PC-3 (cell line): ENCODE data around the gene URM1. TPM values are rescaled to one million over a fixed set of nuclear protein-coding genes. Genes with fewer than 3 reads are reported as not detected.
A peak's percentile ranks its signal among the peaks of the same experiment; 100 is the strongest.

Experiments used
- ATAC-seq: fragments of 200-7000 bp; cut with Tn5 transposase; 2 replicates; pipeline ENCODE4 v1.9.1; 2020; ENCODE audit warnings: mild to moderate bottlenecking, moderate library complexity
- BruUV-seq: library from RNA; stranded (reverse); fragments of 400-500 nt; replicated peaks from 2 replicates; lab custom pipeline; 2021; lab: Mats Ljungman, UMichigan
- CTCF ChIA-PET: fragments of 300-600 bp; sonication (Branson Sonifier 250); formaldehyde crosslinking; loops from one replicate; lab custom pipeline; 2022; ENCODE audit warnings: antibody characterized with exemption; lab: Charles Lee
- POLR2A ChIA-PET: fragments of 300-600 bp; sonication (Branson Sonifier 250); formaldehyde crosslinking; loops from one replicate; lab custom pipeline; 2022; ENCODE audit warnings: antibody characterized with exemption; ENCODE audit not compliant: unreplicated experiment; lab: Charles Lee
- DNase-seq: peaks from one replicate; pipeline ENCODE4 v3.0.0-alpha.2; 2015
- H2AFZ ChIP-seq: fragments of 300-600 bp; sonication (generic); 2 replicates; pipeline ENCODE4 v1.6.0; 2016; ENCODE audit warnings: antibody characterized with exemption, low read length
- H3F3A ChIP-seq: fragments of 300-600 bp; sonication (generic); one replicate; pipeline ENCODE4 v1.6.0; 2017; ENCODE audit warnings: antibody characterized with exemption, low read length, control low read depth, mild to moderate bottlenecking; ENCODE audit not compliant: unreplicated experiment
- H3K27ac ChIP-seq: fragments of 300-600 bp; sonication (generic); 2 replicates; pipeline ENCODE4 v1.5.1; 2016; ENCODE audit warnings: mild to moderate bottlenecking, low read length
- H3K27me3 ChIP-seq: fragments of 300-600 bp; sonication (generic); 2 replicates; pipeline ENCODE4 v1.6.1; 2016; ENCODE audit warnings: low read length, mixed read lengths
- H3K36me3 ChIP-seq: fragments of 300-600 bp; sonication (generic); 2 replicates; pipeline ENCODE4 v1.6.1; 2016; ENCODE audit warnings: low read depth, mixed run types, low read length, mixed read lengths
- H3K4me1 ChIP-seq: fragments of 300-600 bp; sonication (generic); 2 replicates; pipeline ENCODE4 v1.5.1; 2016; ENCODE audit warnings: low read length; ENCODE audit not compliant: insufficient read depth
- H3K4me2 ChIP-seq: fragments of 300-600 bp; sonication (generic); 2 replicates; pipeline ENCODE4 v1.6.0; 2016; ENCODE audit warnings: low read length
- H3K4me3 ChIP-seq: fragments of 300-600 bp; sonication (generic); 2 replicates; pipeline ENCODE4 v1.5.1; 2016; ENCODE audit warnings: mild to moderate bottlenecking, low read length, mixed read lengths
- H3K79me2 ChIP-seq: fragments of 300-600 bp; sonication (generic); 2 replicates; pipeline ENCODE4 v1.6.1; 2017; ENCODE audit warnings: low read length, mixed read lengths
- H3K9ac ChIP-seq: fragments of 300-600 bp; sonication (generic); 2 replicates; pipeline ENCODE4 v1.6.0; 2016; ENCODE audit warnings: mild to moderate bottlenecking, low read length
- H3K9me2 ChIP-seq: fragments of 300-600 bp; sonication (generic); replicated peaks from 2 replicates; pipeline ENCODE4 v1.6.1; 2016; ENCODE audit warnings: mixed run types, low read length, mixed read lengths
- H3K9me3 ChIP-seq: fragments of 300-600 bp; sonication (generic); 2 replicates; pipeline ENCODE4 v1.6.1; 2016; ENCODE audit warnings: low read length, mixed read lengths
- H4K20me1 ChIP-seq: fragments of 300-600 bp; sonication (generic); 2 replicates; pipeline ENCODE4 v1.6.1; 2016; ENCODE audit warnings: low read length, mixed read lengths
- CTCF ChIP-seq: fragments of 300-600 bp; sonication (generic); conservative IDR thresholded peaks from 2 replicates; pipeline ENCODE4 v1.5.1; 2017; ENCODE audit warnings: antibody characterized with exemption, low read depth, mild to moderate bottlenecking, low read length
- EZH2 ChIP-seq: fragments of 300-600 bp; sonication (generic); IDR thresholded peaks from one replicate; pipeline ENCODE4 v1.6.1; 2017; ENCODE audit warnings: antibody characterized with exemption, mild to moderate bottlenecking, low read length; ENCODE audit not compliant: unreplicated experiment
- EZH2phosphoT487 ChIP-seq: fragments of 300-600 bp; sonication (generic); IDR thresholded peaks from 2 replicates; pipeline ENCODE4 v1.6.1; 2018; ENCODE audit warnings: mild to moderate bottlenecking, antibody characterized with exemption, low read length, borderline replicate concordance
- intact Hi-C: fragments of 100-400 bp; cut with micrococcal nuclease; formaldehyde crosslinking; loops from 2 replicates; pipeline ENCODE4 v1.9.0; 2023
- total RNA-seq: library from RNA; depleted of rRNA; stranded (reverse); fragments of >200 nt; gene quantifications from 2 replicates; pipeline ENCODE4 v1.2.3, GENCODE V29; 2014

Gene URM1
- total RNA-seq, 1 experiment from 2014 or later: 29.1 TPM

- ChIA-PET POLR2A (no interaction called here), CTCF (interaction anchor here (0.5 kb wide), 1 partner anchor 33 kb away, joined by 7 read pairs; the partner anchor contains the start of gene CERCAM)
- no peaks in the 10 kb centered on the region for H3K79me2 ChIP-seq
- no peaks in the 10 kb centered on the region for H3K9me3 ChIP-seq
- no peak overlapping the region for H3K4me3 ChIP-seq
- H4K20me1 ChIP-seq: no peaks in the 10 kb centered on the region
- no peak for DNase-seq
- BruUV-seq: no TSS peak
- TF ChIP-seq CTCF (no peak), EZH2phosphoT487 (no peak), EZH2 (no peak)
- H3K9ac ChIP-seq: no peak overlapping the region
- intact Hi-C loops: no loop called here
- no peaks in the 10 kb centered on the region for H3K27me3 ChIP-seq
- H3K4me1 ChIP-seq: no peaks in the 10 kb centered on the region
- H3K4me2 ChIP-seq: no peak overlapping the region
- no peaks in the 10 kb centered on the region for H3K9me2 ChIP-seq
- H3K36me3 ChIP-seq: peaks cover 2% of the 10 kb centered on the region; the same call in 1 of the 2 replicates
- H3K27ac ChIP-seq: no peak overlapping the region
- no peak for ATAC-seq
- no peaks in the 10 kb centered on the region for H3F3A ChIP-seq
- no peak overlapping the region for H2AFZ ChIP-seq
Measured at GRCh38 chr9:128388150-128388549, 17.0 kb downstream of the URM1 start.

DNA sequence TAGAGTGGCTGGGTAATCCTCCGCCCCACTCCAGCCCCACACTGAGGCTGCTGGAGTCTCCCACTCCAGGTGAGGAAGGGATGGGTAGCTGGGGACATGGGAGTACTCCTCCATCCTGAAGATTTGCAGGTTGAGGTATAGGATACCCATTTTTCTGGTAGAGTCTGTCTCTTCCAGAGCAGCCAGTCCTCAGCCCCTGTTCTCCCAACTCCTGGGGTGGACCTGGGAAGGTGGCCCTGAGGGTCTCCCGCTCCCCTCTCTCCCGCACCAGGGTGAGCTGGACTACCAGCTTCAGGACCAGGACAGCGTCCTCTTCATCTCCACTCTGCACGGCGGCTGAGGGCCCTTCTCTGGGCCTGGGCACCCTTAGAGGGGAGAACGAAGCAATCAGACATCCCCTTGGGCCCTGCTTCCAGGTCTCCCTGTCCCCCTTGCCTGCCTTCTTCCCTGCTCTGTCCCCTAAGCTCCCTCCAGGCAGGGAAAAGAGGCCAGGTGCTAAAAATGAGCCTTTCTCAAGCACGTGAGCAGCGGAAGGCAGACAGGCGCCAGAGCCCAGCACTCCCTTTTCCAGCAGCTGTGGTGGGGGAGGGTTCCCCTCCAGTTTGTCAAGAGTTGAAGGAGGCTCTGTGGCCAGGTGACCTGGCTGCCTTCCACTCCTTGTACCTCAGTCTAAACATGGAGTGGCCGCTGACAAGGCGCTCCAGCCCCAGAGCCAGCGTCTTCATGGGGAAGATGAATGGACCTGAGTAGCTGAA is 18.4 kb downstream of the URM1 start:
- intact Hi-C loops: no loop called here
- H3K9me3 ChIP-seq: no peaks in the 10 kb centered on the region
- no peak for DNase-seq
- no peaks in the 10 kb centered on the region for H3K79me2 ChIP-seq
- H3K4me3 ChIP-seq: no peak overlapping the region
- H3K4me2 ChIP-seq: no peak overlapping the region
- H4K20me1 ChIP-seq: no peaks in the 10 kb centered on the region
- no peak for ATAC-seq
- no peaks in the 10 kb centered on the region for H3K4me1 ChIP-seq
- ChIA-PET POLR2A (no interaction called here), CTCF (no interaction called here)
- TF ChIP-seq EZH2: no peak
- no peak for TF ChIP-seq EZH2phosphoT487
- no peak for TF ChIP-seq CTCF
- H3K9me2 ChIP-seq: no peaks in the 10 kb centered on the region
- no peak overlapping the region for H2AFZ ChIP-seq
- H3K36me3 ChIP-seq: no peaks in the 10 kb centered on the region
- BruUV-seq: TSS peak; percentile 33
- H3K27ac ChIP-seq: no peak overlapping the region
- no peaks in the 10 kb centered on the region for H3F3A ChIP-seq
- H3K9ac ChIP-seq: no peak overlapping the region
- no peaks in the 10 kb centered on the region for H3K27me3 ChIP-seq

GRCh38 chr9:128390150-128390812 is 19.1 kb downstream of the URM1 start:
- Histone ChIP-seq H3F3A (no peaks in the 10 kb centered on the region), H3K27ac (no peak overlapping the region), H4K20me1 (no peaks in the 10 kb centered on the region), H2AFZ (no peak overlapping the region), H3K36me3 (no peaks in the 10 kb centered on the region), H3K4me3 (no peak overlapping the region), H3K27me3 (no peaks in the 10 kb centered on the region), H3K4me1 (no peaks in the 10 kb centered on the region), H3K4me2 (no peak overlapping the region), H3K9me3 (no peaks in the 10 kb centered on the region), H3K9ac (no peak overlapping the region), H3K79me2 (no peaks in the 10 kb centered on the region), H3K9me2 (no peaks in the 10 kb centered on the region)
- TF ChIP-seq EZH2phosphoT487 (no peak), CTCF (no peak), EZH2 (no peak)
- ATAC-seq: no peak
- intact Hi-C loops: no loop called here
- POLR2A ChIA-PET: no interaction called here
- no TSS peak for BruUV-seq
- DNase-seq: no peak
- CTCF ChIA-PET: no interaction called here
